ENCODE measurements around the gene FHIT.
"Not testable (repeated sequence)": the region's sequence is repeated elsewhere in the genome, so short reads cannot be mapped to it uniquely, and the experiment has no call there.

Gene FHIT

GRCh38 chr3:60703956-60704736 lies 547.1 kb downstream of the FHIT start:
- DNase-seq (ENCODE audit: low spot score): no peak

DNA sequence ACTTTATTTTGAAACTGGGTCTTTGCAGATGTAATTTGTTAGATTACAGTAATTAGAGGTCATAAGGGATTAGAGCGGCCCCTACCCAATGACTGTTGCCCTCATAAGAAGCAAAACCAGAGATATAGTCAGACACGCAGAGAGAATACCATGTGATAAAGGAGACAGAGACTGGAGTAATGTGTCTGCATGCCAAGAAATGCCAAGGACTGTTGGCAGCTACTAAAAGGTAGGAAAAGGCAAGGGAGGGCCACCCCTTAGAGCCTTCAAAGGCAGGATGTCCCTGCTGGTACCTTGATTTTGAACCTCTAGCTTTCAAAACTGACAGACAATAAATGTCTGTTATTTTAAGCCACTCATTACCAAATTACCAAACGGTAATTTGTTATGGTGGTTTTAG lies 548.2 kb downstream of the FHIT start:
- no peak for DNase-seq (ENCODE audit: low spot score)

DNA sequence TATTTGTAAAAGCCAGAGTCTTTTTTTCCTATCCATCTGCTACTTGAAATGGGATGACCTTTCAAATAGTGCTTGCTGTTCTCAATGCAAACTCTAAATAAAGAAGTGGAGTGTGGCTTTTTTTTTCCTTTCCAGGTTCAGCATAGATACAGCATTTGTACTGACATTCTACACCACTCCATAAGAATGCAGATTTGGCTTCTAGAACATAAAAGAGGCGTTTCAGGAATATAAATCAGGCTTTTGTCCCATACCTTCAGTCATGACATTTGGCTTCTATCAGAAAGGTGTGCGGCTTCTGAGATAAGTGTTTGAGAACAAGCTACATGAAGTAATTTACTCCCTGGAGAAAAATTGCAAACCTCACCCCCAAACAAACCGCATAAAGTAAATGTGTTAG lies 553.1 kb downstream of the FHIT start:
- DNase-seq (ENCODE audit: low spot score): no peak

- no peak for DNase-seq (ENCODE audit: low spot score)
These were observed 554.1 kb downstream of the FHIT start for GRCh38 chr3:60697132-60697531.

DNA sequence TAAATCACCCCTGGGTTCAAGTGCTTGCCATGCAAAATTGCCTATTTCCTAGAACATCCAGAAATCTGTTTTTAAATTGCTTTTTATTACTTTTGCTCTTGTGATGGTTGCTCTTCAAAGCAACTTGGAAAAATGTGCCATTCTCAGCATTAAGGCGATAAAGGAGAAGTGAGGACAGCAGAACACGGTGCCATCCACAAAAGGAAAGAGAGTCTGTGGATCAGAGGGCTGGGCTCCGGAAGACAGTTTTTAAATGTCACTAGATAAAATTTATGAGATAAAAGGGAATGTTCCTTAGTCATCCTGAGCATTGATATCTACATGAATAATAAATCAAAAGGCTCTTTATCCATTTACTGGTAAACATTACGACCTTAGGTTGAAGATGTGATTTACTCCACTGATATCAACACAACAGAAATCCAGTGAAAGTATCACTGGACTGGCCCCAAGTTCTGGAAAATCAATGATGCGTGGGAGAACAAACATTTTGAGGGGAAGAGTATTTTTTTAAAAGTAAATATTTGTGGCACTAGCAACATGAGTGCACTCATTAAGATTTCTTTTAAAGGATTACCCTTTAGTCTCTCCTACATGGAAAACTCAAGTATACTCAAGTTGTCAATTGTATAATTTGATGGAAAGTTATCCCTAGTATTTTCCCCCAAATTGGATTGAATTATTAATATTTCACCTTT lies 554.7 kb downstream of the FHIT start:
- no peak for DNase-seq (ENCODE audit: low spot score)

DNA sequence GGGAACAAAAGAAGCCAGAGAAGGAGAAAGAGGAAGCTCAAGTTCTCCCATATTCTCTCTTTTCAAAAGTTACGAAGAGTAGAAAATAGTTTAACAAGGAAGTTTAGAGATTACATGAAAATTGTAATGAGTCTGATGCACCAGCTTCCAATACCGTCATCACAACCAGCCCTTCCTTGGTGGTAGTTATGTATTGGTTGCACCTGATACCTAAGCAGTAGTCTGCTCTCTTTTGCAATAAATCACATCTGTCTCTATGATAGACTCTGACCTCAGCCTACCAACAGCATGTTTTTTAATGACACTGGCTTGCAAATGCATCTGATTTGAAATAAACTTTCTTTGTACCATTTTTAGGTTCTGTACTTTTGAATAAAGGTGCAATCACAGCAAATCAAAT lies 575.8 kb downstream of the FHIT start:
- DNase-seq (ENCODE audit: low spot score): no peak

DNA sequence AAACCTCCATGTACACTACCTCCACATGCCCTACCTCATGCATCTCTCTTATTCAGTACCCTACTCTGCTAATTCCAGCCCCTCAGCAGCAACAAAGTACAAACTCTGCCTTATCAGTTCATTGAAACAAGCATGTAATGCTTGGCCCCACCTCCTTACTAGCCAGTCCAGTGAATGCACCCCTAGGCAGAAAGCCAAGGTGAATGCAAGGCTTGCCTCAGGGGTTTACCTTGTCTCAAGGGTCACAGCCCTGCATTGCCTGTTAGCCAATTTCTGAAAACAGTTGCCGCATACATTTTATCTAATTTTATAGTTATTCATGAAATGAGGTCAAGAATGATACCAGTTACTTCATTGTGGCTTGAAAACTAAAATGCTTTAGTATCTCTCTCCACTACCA lies 576.4 kb downstream of the FHIT start:
- DNase-seq (ENCODE audit: low spot score): no peak

- DNase-seq (ENCODE audit: low spot score): no peak
These were observed 578.1 kb downstream of the FHIT start for GRCh38 chr3:60673123-60673522.

GRCh38 chr3:60672337-60672736 lies 578.9 kb downstream of the FHIT start:
- DNase-seq (ENCODE audit: low spot score): not testable (repeated sequence)

GRCh38 chr3:60669636-60670035 lies 581.6 kb downstream of the FHIT start:
- no peak for DNase-seq (ENCODE audit: low spot score)

DNA sequence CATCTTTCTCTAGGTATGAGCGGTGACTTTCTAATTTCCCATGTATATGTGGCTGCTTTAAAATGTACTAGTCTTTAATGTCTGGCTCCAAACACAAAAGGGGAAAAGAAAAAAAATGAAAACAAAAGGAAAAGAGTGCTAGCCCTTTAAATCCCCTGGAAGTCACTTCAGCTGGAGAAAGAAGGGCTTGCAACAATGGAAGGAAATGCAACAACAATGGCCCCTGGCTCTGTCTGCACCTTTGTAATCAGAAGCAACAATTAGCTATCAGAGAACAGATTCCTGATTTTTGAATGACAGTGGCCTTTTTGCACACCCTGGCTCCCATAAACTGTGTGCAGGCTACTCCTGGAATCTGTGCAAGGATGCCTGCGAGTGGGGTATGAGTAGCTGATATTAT lies 591.2 kb downstream of the FHIT start:
- DNase-seq (ENCODE audit: low spot score): no peak

DNA sequence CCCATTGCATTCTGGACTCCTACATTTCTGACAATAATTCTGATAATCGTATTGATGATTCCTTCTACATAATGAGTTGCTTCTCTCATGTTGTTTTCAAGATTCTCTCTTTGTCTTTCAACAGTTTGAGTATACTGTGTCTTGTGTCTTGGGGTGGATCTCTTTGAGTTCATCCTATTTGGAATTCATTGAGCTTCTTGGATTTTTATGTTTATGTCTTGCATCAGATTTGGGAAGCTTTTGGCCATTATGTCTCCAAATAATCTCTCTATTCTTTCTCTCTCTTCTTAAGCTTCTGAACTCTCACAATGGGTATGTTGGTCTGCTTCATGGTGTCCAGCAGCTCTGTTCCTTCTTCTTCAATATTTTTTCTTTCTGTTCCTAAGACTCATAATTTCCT lies 592.2 kb downstream of the FHIT start:
- DNase-seq (ENCODE audit: low spot score): no peak

- DNase-seq (ENCODE audit: low spot score): no peak
These were observed 593.3 kb downstream of the FHIT start for GRCh38 chr3:60657972-60658371.

- no peak for DNase-seq (ENCODE audit: low spot score)
These were observed 598.4 kb downstream of the FHIT start for GRCh38 chr3:60652829-60653228.

DNA sequence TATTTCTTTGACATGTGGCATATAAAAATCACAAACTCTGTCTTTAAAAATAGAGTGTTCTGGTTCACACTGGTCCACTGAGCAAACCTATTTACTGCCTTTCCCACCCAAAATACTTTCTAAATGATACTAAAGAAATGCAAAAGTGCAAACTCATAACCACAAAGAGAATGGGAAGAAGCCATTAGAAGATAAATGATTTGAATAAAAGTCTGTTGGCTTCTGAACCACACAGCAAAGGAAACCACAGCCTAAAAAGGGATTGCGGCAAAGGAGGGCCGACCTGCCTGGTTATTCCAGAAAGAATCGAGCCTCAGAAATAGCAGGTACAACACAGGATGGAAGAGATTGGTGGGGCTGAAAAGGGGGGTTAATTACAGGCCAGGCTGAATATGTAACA lies 599.5 kb downstream of the FHIT start:
- no peak for DNase-seq (ENCODE audit: low spot score)

- DNase-seq (ENCODE audit: low spot score): no peak
These were observed 601.1 kb downstream of the FHIT start for GRCh38 chr3:60650171-60650570.

DNA sequence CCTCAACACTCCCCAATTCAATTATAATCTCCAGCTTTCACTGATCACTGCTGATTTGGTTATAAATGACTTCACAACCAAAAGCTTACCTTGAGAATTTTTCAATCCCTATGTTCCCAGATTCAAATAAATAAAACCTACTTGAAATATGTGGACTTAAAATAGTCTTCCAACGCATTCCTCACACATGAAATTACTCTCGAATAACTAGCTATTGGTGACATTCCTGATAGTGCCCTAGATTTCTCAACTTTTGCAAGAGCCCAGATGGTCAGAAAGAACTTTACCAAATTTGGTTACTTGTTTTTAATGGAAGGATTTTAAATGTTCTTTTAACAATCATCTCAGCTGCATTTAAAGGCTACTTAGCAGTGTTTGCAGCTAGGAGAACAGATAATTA lies 605.5 kb downstream of the FHIT start:
- DNase-seq (ENCODE audit: low spot score): no peak

DNA sequence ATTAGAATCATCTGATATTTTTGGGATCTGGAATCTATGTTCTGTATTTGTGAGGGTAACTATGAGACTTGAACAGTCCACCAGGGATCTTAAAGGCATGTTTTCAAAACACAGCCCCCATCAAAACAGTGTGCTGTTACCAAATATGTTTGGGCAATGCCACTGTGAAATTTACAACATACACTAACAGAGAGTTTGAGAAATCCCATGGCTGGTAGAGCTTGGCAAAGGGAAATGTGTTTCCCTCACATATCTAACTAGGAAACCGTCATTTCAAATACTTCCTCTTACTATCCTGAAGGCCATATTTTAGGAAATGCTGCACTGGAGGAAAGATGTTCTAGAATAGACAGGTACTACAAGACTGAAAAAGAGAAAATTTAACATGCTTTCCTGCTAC lies 607.4 kb downstream of the FHIT start:
- no peak for DNase-seq (ENCODE audit: low spot score)

DNA sequence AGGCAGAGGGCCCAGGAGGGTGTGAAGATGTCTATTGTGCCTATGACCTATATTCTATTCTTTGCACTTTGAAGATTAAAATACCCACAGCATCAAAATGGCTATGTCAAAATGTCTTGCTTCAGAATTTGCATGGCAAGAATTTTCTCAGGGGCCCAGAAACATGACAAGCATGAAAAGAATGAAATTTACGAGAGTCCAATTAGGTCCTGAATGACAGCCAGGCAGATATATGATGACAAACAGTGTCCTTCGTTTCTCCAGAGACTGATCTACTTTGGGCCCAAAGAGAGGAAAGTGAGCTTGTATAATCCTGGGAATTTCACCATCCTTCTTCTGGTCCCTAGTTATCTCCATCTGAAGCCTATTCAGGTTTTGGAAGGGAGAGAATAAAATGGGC lies 609.9 kb downstream of the FHIT start:
- no peak for DNase-seq (ENCODE audit: low spot score)

DNA sequence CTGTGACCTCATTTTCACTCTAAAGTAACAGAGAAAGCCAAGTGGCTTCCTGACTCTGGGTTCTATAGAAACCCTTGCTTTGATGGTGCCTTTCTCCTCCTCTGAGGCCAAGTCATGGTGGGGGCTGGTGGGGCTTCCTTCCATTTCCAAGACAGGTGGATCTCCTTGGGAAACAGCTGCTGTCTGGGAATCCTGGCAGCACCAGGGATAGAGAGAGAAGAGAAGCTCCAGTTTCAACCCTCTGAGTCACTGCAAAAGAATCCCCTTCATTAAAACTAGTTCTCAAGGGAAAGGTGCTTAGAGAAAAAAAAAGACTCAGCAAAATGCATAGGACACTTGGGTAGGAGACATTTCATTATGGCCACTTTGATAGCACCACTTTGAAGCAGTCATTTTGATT lies 614.4 kb downstream of the FHIT start:
- no peak for DNase-seq (ENCODE audit: low spot score)

GRCh38 chr3:60633644-60634043 lies 617.6 kb downstream of the FHIT start:
- no peak for DNase-seq (ENCODE audit: low spot score)

DNA sequence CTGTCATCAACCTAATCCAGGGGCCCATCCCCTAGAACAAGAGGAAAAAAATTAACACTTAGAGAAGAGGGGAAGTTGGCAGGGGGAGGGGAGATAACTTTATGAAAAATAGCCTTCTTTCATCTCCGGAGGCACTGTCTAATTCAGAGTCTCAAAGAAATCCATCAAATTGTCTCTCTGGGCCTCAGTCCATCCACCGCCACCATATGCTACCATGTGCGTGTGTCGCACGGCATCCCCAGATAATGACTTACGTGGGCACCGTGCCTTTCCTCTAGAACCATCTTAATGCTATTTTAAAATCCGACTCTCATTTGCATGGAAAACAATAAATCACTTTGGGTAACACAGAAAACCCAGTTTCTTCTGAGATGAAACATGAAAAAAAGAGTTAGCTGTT lies 619.7 kb downstream of the FHIT start:
- no peak for DNase-seq (ENCODE audit: low spot score)

DNA sequence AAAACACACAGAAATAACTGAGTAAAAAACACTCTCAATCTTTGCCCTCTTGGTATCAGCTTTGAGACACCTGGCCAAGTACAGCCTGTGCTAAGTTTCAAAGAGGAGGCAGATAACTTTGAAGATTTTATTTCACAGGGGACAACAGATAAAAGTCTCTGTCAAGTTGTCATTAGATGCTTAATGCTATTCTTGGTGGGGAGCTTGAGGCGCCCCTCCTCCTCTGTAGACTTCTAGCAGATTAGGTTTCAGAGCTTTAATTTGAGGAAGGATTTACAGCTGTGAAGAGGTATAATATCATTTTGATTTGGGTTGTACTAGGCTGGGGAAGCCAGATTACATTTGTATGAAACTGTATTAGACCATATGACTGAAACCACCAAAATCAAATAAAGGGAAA lies 620.3 kb downstream of the FHIT start:
- DNase-seq (ENCODE audit: low spot score): no peak

DNA sequence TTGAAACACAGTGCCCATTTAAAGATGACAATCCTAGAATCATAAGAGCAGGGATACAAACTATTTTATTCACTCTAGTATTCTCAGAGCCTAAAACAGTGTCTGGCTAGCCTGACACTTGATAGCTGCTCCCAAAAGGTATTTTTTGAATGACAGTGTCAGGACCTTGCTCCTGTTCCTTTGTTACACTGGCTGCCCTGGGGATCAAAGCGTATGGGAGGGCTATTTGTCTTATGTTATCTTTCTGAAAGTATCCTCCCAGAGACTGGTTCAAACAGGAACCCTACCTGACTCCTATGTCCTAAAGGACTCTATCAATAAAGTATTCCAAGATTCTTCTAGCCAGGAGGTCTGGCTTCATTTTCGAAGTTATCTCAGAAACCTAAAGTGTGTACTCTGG lies 621.4 kb downstream of the FHIT start:
- DNase-seq (ENCODE audit: low spot score): no peak
